Measurements from ENCODE around the gene ZNF473. TPM values are rescaled to one million over a fixed set of nuclear protein-coding genes. Genes with fewer than 3 reads are reported as not detected.
"Not testable (repeated sequence)": the region's sequence is repeated elsewhere in the genome, so short reads cannot be mapped to it uniquely, and the experiment has no call there.

The ZNF473 gene
- total RNA-seq, 1 donor from 2014 or later, result 16.1 TPM

- DNase-seq (ENCODE audit: low read depth), result peak; percentile 75
Measured at GRCh38 chr19:50050406-50051227, 24.8 kb downstream of the ZNF473 start.

- DNase-seq (ENCODE audit: low read depth), result not testable (repeated sequence)
Measured at GRCh38 chr19:50051228-50051895, 25.6 kb downstream of the ZNF473 start.

GRCh38 chr19:50051964-50052363 lies 26.2 kb downstream of the ZNF473 start:
- DNase-seq (ENCODE audit: low read depth), result no peak

GRCh38 chr19:50053119-50053518 lies 27.3 kb downstream of the ZNF473 start:
- DNase-seq (ENCODE audit: low read depth), result no peak

GRCh38 chr19:50058425-50058824 lies 32.6 kb downstream of the ZNF473 start:
- DNase-seq (ENCODE audit: low read depth), result no peak

GRCh38 chr19:50059045-50059444 lies 33.2 kb downstream of the ZNF473 start:
- DNase-seq (ENCODE audit: low read depth), result no peak

GRCh38 chr19:50060107-50060506 lies 34.3 kb downstream of the ZNF473 start:
- DNase-seq (ENCODE audit: low read depth), result no peak

GRCh38 chr19:50061650-50062049 lies 35.8 kb downstream of the ZNF473 start:
- DNase-seq (ENCODE audit: low read depth), result no peak

- no peak for DNase-seq (ENCODE audit: low read depth)
Measured at GRCh38 chr19:50065938-50066337, 40.1 kb downstream of the ZNF473 start.

- no peak for DNase-seq (ENCODE audit: low read depth)
Measured at GRCh38 chr19:50067575-50067974, 41.8 kb downstream of the ZNF473 start.

GRCh38 chr19:50068382-50068781 lies 42.6 kb downstream of the ZNF473 start:
- not testable (repeated sequence) for DNase-seq (ENCODE audit: low read depth)

- DNase-seq (ENCODE audit: low read depth), result not testable (repeated sequence)
Measured at GRCh38 chr19:50075076-50075475, 49.3 kb downstream of the ZNF473 start.

GRCh38 chr19:50075644-50076372 lies 50.0 kb downstream of the ZNF473 start:
- DNase-seq (ENCODE audit: low read depth), result not testable (repeated sequence)

GRCh38 chr19:50076581-50077355 lies 51.0 kb downstream of the ZNF473 start:
- not testable (repeated sequence) for DNase-seq (ENCODE audit: low read depth)

GRCh38 chr19:50079014-50079413 lies 53.2 kb downstream of the ZNF473 start:
- not testable (repeated sequence) for DNase-seq (ENCODE audit: low read depth)

- DNase-seq (ENCODE audit: low read depth), result not testable (repeated sequence)
Measured at GRCh38 chr19:50084440-50084839, 58.6 kb downstream of the ZNF473 start.

- DNase-seq (ENCODE audit: low read depth), result not testable (repeated sequence)
Measured at GRCh38 chr19:50087153-50087552, 61.3 kb downstream of the ZNF473 start.

- DNase-seq (ENCODE audit: low read depth), result not testable (repeated sequence)
Measured at GRCh38 chr19:50090706-50091105, 64.9 kb downstream of the ZNF473 start.

- not testable (repeated sequence) for DNase-seq (ENCODE audit: low read depth)
Measured at GRCh38 chr19:50091786-50092185, 66.0 kb downstream of the ZNF473 start.

GRCh38 chr19:50092597-50092996 lies 66.8 kb downstream of the ZNF473 start:
- not testable (repeated sequence) for DNase-seq (ENCODE audit: low read depth)

- DNase-seq (ENCODE audit: low read depth), result not testable (repeated sequence)
Measured at GRCh38 chr19:50097884-50098283, 72.1 kb downstream of the ZNF473 start.

All from renal cortical epithelial cell (primary cell).